HepG2 (cell line): ENCODE measurements around the gene HACE1. TPM values are rescaled to one million over a fixed set of nuclear protein-coding genes. Genes with fewer than 3 reads are reported as not detected.
A peak's percentile ranks its signal among the peaks of the same experiment; 100 is the strongest.

Experiments used
- ATF3 ChIP-seq: sonication (generic); formaldehyde crosslinking; IDR thresholded peaks from 2 replicates; pipeline ENCODE4 v1.4.0; 2020; ENCODE audit warnings: missing genetic modification reagents
- ATF4 ChIP-seq, 2 experiments: fragments of 450-650 bp in 1 of 2; sonication (generic) in 1 of 2; formaldehyde crosslinking; IDR thresholded peaks; 2 replicates each; pipeline versions ENCODE4 v1.5.0 to v1.8.0; 2020 to 2022; ENCODE audit warnings: mild to moderate bottlenecking in 1 of 2, missing genetic modification reagents in 1 of 2
- ATM ChIP-seq: fragments of 450-650 bp; IDR thresholded peaks from 2 replicates; pipeline ENCODE4 v1.7.1; 2017; ENCODE audit warnings: mild to moderate bottlenecking, borderline replicate concordance
- FOSL2 ChIP-seq: sonication (generic); formaldehyde crosslinking; IDR thresholded peaks from 2 replicates; pipeline ENCODE4 v1.4.0; 2020; ENCODE audit warnings: missing genetic modification reagents
- HOXA7 ChIP-seq: sonication (generic); formaldehyde crosslinking; IDR thresholded peaks from 2 replicates; pipeline ENCODE4 v1.8.1; 2022; ENCODE audit warnings: mild to moderate bottlenecking, missing genetic modification reagents, moderate library complexity
- JUNB ChIP-seq: sonication (generic); formaldehyde crosslinking; IDR thresholded peaks from 2 replicates; pipeline ENCODE4 v1.8.0; 2022; ENCODE audit warnings: missing genetic modification reagents, mild to moderate bottlenecking, borderline replicate concordance
- NFE2 ChIP-seq: sonication (generic); formaldehyde crosslinking; IDR thresholded peaks from 2 replicates; pipeline ENCODE4 v1.4.0; 2020; ENCODE audit warnings: missing genetic modification reagents
- PTBP1 ChIP-seq: fragments of 200-400 bp; formaldehyde crosslinking; IDR thresholded peaks from 2 replicates; pipeline ENCODE4 v1.6.1; 2018; ENCODE audit warnings: low read length, low read depth; ENCODE audit not compliant: poor library complexity, severe bottlenecking
- REPIN1 ChIP-seq: sonication (generic); formaldehyde crosslinking; IDR thresholded peaks from 2 replicates; pipeline ENCODE4 v1.8.0; 2022; ENCODE audit warnings: missing genetic modification reagents, low read depth, mild to moderate bottlenecking, borderline replicate concordance
- SP140L ChIP-seq: sonication (generic); formaldehyde crosslinking; IDR thresholded peaks from 2 replicates; pipeline ENCODE4 v1.4.0; 2020; ENCODE audit warnings: missing genetic modification reagents, borderline replicate concordance
- THAP11 ChIP-seq: IDR thresholded peaks from 2 replicates; pipeline ENCODE4 v1.6.1; 2016; ENCODE audit warnings: missing biosample characterization, missing genetic modification reagents
- TOE1 ChIP-seq: sonication (generic); formaldehyde crosslinking; IDR thresholded peaks from 2 replicates; pipeline ENCODE4 v1.4.0; 2020; ENCODE audit warnings: mild to moderate bottlenecking, missing genetic modification reagents
- ZNF101 ChIP-seq: sonication (generic); formaldehyde crosslinking; IDR thresholded peaks from 2 replicates; pipeline ENCODE4 v1.4.0; 2020; ENCODE audit warnings: mild to moderate bottlenecking, low read depth, missing genetic modification reagents, borderline replicate concordance
- ZNF260 ChIP-seq: sonication (generic); formaldehyde crosslinking; IDR thresholded peaks from 2 replicates; pipeline ENCODE4 v1.4.0; 2020; ENCODE audit warnings: missing genetic modification reagents, low read depth, mild to moderate bottlenecking, borderline replicate concordance
- ZNF382 ChIP-seq: sonication (generic); formaldehyde crosslinking; IDR thresholded peaks from 2 replicates; pipeline ENCODE4 v1.5.0; 2020; ENCODE audit warnings: missing genetic modification reagents, mild to moderate bottlenecking, borderline replicate concordance
- ZNF570 ChIP-seq: sonication (generic); formaldehyde crosslinking; IDR thresholded peaks from 2 replicates; pipeline ENCODE4 v1.4.0; 2020; ENCODE audit warnings: mild to moderate bottlenecking, missing genetic modification reagents, borderline replicate concordance
- ZNF572 ChIP-seq: sonication (generic); formaldehyde crosslinking; IDR thresholded peaks from 2 replicates; pipeline ENCODE4 v1.5.1; 2020; ENCODE audit warnings: mild to moderate bottlenecking, missing genetic modification reagents
- ZNF766 ChIP-seq: sonication (generic); formaldehyde crosslinking; IDR thresholded peaks from 2 replicates; pipeline ENCODE4 v1.5.0; 2020; ENCODE audit warnings: missing genetic modification reagents, borderline replicate concordance
- polyA plus RNA-seq, 8 experiments: library from polyadenylated mRNA; depleted of rRNA in 3 of 8; stranded (reverse) in 7 of 8; unstranded in 1 of 8; fragments of >200 nt; fragmentation: Illumina TruSeq in 4 of 8; extraction: Trizol in 4 of 8; gene quantifications; 2 replicates each; pipeline versions ENCODE4 v1.2.1 to v1.2.3, GENCODE V29; 2011 to 2016; ENCODE audit warnings: low read depth in 4 of 8, missing spikeins in 1 of 8, mixed read lengths in 1 of 8; ENCODE audit not compliant: insufficient read depth in 1 of 8
- total RNA-seq, 5 experiments: library from RNA; depleted of rRNA; stranded (reverse); fragments of >200 nt; fragmentation: Illumina TruSeq; extraction: Trizol; gene quantifications; 2 replicates each; pipeline ENCODE4 v1.2.3, GENCODE V29; 2016; ENCODE audit warnings: low read depth in 1 of 5
- TF ChIP-seq, protein P1 (sequence below): sonication (generic); formaldehyde crosslinking; IDR thresholded peaks from 2 replicates; pipeline ENCODE4 v1.4.0; 2020; ENCODE audit warnings: mild to moderate bottlenecking, missing genetic modification reagents, borderline replicate concordance
- TF ChIP-seq, protein P2 (sequence below): sonication (generic); formaldehyde crosslinking; conservative IDR thresholded peaks from 2 replicates; pipeline ENCODE4 v1.5.0; 2020; ENCODE audit warnings: missing genetic modification reagents

The HACE1 gene
- total and polyA plus RNA-seq, 2 of the 13 experiments (the other 11 are each of a cell fraction or from before 2014, with no cell fraction given), result 8.9 to 11.4 TPM

DNA sequence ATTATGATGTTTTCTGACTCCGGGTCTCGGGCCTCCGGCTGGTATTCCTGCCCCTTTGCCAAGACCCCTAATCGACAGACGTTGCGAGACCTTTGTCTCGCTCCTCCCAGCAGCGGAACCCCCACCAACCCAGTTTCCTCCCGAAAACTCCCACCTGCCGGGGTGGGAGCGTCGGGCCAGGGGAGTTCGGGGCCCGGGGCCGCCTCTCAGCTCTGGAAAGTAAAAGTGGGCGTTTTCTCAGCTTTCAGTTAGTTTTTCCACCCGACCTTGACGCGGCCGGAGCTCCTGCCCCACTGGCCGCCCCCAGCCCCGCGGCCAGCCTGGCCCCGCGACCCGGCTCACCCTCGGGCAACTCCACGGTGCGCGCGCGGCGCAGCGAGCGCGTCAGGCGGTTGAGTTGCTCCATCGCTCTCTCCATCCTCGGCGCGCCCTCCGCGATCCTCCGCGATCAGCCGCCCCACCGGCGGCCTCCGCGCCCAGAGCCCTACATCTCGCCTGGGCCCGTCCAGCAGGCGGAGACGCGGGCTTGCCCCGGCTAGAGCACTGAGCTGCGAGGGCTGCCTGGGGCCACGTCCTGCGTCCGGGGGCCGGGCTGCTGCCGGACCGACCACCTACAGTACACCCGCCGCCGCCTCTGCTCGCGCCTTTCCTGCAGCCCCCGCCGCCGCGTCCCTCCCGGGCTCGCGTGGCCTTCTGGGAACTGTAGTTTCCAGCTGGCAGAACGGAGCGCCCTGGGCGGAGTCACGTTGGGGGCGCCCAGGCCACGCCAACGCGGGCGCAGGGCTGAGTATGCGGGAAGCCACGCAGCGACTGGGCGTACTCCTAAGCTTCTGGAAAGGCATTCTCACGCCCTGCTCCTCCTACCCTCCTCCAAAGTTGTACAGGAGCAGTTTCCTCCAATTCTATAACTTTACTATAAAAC is at the start of gene HACE1 (continued):
- no peak for TF ChIP-seq ZNF101 (CRISPR knock-in tag)
- TF ChIP-seq JUNB (CRISPR knock-in tag), result no peak
- no peak for TF ChIP-seq NFE2 (CRISPR knock-in tag)
- TF ChIP-seq REPIN1, result no peak; the same call in 1 of the 2 replicates
- no peak for TF ChIP-seq SP140L (CRISPR knock-in tag)
- no peak for TF ChIP-seq ATM
- no peak for TF ChIP-seq ATF3
- no peak for TF ChIP-seq ZNF382 (CRISPR knock-in tag)
- TF ChIP-seq, protein P1, sequence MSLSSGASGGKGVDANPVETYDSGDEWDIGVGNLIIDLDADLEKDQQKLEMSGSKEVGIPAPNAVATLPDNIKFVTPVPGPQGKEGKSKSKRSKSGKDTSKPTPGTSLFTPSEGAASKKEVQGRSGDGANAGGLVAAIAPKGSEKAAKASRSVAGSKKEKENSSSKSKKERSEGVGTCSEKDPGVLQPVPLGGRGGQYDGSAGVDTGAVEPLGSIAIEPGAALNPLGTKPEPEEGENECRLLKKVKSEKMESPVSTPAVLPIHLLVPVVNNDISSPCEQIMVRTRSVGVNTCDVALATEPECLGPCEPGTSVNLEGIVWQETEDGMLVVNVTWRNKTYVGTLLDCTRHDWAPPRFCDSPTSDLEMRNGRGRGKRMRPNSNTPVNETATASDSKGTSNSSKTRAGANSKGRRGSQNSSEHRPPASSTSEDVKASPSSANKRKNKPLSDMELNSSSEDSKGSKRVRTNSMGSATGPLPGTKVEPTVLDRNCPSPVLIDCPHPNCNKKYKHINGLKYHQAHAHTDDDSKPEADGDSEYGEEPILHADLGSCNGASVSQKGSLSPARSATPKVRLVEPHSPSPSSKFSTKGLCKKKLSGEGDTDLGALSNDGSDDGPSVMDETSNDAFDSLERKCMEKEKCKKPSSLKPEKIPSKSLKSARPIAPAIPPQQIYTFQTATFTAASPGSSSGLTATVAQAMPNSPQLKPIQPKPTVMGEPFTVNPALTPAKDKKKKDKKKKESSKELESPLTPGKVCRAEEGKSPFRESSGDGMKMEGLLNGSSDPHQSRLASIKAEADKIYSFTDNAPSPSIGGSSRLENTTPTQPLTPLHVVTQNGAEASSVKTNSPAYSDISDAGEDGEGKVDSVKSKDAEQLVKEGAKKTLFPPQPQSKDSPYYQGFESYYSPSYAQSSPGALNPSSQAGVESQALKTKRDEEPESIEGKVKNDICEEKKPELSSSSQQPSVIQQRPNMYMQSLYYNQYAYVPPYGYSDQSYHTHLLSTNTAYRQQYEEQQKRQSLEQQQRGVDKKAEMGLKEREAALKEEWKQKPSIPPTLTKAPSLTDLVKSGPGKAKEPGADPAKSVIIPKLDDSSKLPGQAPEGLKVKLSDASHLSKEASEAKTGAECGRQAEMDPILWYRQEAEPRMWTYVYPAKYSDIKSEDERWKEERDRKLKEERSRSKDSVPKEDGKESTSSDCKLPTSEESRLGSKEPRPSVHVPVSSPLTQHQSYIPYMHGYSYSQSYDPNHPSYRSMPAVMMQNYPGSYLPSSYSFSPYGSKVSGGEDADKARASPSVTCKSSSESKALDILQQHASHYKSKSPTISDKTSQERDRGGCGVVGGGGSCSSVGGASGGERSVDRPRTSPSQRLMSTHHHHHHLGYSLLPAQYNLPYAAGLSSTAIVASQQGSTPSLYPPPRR, result peak; percentile 43; the same call in 1 of the 2 replicates
- no peak for TF ChIP-seq PTBP1
- TF ChIP-seq ZNF572 (CRISPR knock-in tag), result no peak
- no peak for TF ChIP-seq ZNF260 (CRISPR knock-in tag)
- TF ChIP-seq, protein P2, sequence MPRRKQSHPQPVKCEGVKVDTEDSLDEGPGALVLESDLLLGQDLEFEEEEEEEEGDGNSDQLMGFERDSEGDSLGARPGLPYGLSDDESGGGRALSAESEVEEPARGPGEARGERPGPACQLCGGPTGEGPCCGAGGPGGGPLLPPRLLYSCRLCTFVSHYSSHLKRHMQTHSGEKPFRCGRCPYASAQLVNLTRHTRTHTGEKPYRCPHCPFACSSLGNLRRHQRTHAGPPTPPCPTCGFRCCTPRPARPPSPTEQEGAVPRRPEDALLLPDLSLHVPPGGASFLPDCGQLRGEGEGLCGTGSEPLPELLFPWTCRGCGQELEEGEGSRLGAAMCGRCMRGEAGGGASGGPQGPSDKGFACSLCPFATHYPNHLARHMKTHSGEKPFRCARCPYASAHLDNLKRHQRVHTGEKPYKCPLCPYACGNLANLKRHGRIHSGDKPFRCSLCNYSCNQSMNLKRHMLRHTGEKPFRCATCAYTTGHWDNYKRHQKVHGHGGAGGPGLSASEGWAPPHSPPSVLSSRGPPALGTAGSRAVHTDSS (CRISPR knock-in tag), result no peak; the same call in 1 of the 2 replicates
- TF ChIP-seq HOXA7, result no peak
- TF ChIP-seq FOSL2 (CRISPR knock-in tag), result peak; percentile 50; the same call in 1 of the 2 replicates
- TF ChIP-seq ATF4 (CRISPR knock-in tag; IDR thresholded peaks at IDR 0.05), result peak in 1 of 2 experiments; percentile 50; a peak in 1 of 4 replicates
- TF ChIP-seq ZNF766, result peak; percentile 62; the same call in 1 of the 2 replicates
- no peak for TF ChIP-seq ZNF570
- TF ChIP-seq TOE1 (CRISPR knock-in tag), result peak; percentile 48; the same call in 1 of the 2 replicates
- TF ChIP-seq THAP11 (CRISPR knock-in tag), result peak; percentile 99
